ENCODE measurements around the gene ZNF282. TPM values are rescaled to one million over a fixed set of nuclear protein-coding genes. Genes with fewer than 3 reads are reported as not detected.

The ZNF282 gene
- 15.1 and 25.7 TPM in 2 replicates for total RNA-seq

GRCh38 chr7:149195180-149196150, at the start of gene ZNF282:
TSS of gene ZNF282 (plus strand) at chr7:149195546. CDS start at chr7:149195590, 44 bp downstream.

GRCh38 chr7:149147072-149147751, 48.1 kb upstream of the ZNF282 start, which contains the start of gene ZNF398:
TSS of gene ZNF398 (plus strand) at chr7:149147453. CDS start at chr7:149147743, 290 bp downstream.

GRCh38 chr7:149239345-149240143, 44.2 kb downstream of the ZNF282 start, which contains the start of gene ZNF212:
TSS of gene ZNF212 (plus strand) at chr7:149239651. CDS start at chr7:149239779, 128 bp downstream.

DNA sequence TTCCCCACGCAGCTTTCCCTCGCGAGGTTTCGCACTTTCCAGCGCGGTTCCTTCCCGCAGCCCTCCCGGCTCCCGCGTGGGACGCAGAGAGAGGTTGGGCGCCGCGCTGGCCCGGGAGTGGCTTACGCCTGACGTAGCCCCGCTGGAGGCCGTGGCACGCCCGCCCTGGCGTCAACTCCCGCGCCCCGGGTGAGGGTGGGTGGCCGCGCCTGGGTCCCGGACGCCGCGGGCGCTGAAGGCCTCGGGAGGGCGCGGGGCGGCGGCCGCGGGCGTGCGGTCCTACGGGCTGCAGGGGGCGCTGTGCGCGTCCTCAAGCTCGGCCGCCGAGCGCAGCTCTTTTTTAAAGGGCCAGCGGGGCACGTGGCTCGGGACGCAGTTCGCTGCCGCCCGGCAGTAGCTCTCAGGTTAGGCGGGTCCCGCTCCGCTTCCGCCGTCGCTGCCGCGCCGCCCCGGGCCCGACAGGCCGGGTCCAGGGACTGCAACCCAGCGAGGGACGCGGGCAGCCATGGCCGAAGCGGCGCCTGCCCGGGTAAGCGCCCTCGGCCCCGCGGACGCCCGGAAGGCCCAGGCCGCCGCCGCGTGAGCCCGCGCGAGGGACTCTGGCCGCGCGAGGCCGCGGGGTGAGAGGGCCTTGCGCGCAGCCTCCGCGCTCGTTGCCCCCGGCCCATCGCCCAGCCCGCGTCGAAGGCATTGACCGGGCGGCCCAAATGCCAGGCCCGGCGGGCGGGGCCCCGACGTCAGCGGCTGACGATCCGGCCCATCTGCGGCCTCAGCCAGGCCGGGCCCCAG, 66.7 kb downstream of the ZNF282 start, which contains the start of gene ZNF783:
Gene ZNF783, plus strand, starts transcription at position 368 of the 789 bp plus-strand sequence. Its CDS starts 138 bp downstream, at position 506.

Other genes starting within 250 kb of the ZNF282 start
- 617 TPM in 2 replicates for gene PDIA4, start 167.0 kb upstream of the ZNF282 start, total RNA-seq
- 5.3 and 8.2 TPM in 2 replicates for gene ZNF786, start 104.8 kb upstream of the ZNF282 start, total RNA-seq
- gene ZNF425, start 69.2 kb upstream of the ZNF282 start, total RNA-seq, result 3.6 and 4.5 TPM in 2 replicates
- gene ZNF398, start 48.1 kb upstream of the ZNF282 start, total RNA-seq, result 6.8 and 9.4 TPM in 2 replicates
- gene ZNF212, start 44.1 kb downstream of the ZNF282 start, total RNA-seq, result 4.8 and 6.2 TPM in 2 replicates
- gene ZNF783, start 66.7 kb downstream of the ZNF282 start, total RNA-seq, result 9.4 and 10.7 TPM in 2 replicates

All from smooth muscle cell of the umbilical artery (primary cell).